Astrocyte (in vitro differentiated cells and primary cell): ENCODE data around the gene FAM174C. TPM values are rescaled to one million over a fixed set of nuclear protein-coding genes. Genes with fewer than 3 reads are reported as not detected.

Experiments used
- DNase-seq: peaks from one replicate; pipeline ENCODE4 v3.0.0-alpha.2; 2010; ENCODE audit warnings: low read depth
- FAIRE-seq: peaks from 2 replicates; lab custom pipeline; 2011; peaks lifted over from hg19 to GRCh38; lab: Jason Lieb, UNC
- H2AFZ ChIP-seq: 2 replicates; pipeline ENCODE4 v1.6.0; 2012; ENCODE audit warnings: low read depth, low read length, inconsistent platforms
- H3K27ac ChIP-seq: 2 replicates; pipeline ENCODE4 v1.5.1; 2011; ENCODE audit warnings: low read depth, low read length, inconsistent platforms
- H3K27me3 ChIP-seq: 2 replicates; pipeline ENCODE4 v1.6.0; 2011; ENCODE audit warnings: low read length, inconsistent platforms; ENCODE audit not compliant: insufficient read depth
- H3K36me3 ChIP-seq: 2 replicates; pipeline ENCODE4 v1.5.1; 2011; ENCODE audit warnings: low read length, inconsistent platforms; ENCODE audit not compliant: insufficient read depth
- H3K4me1 ChIP-seq: 2 replicates; pipeline ENCODE4 v1.5.1; 2011; ENCODE audit warnings: low read length, inconsistent platforms; ENCODE audit not compliant: insufficient read depth
- H3K4me2 ChIP-seq: 2 replicates; pipeline ENCODE4 v1.6.0; 2012; ENCODE audit warnings: low read length, inconsistent platforms
- H3K4me3 ChIP-seq: 2 replicates; pipeline ENCODE4 v1.5.1; 2011; ENCODE audit warnings: low read depth, mild to moderate bottlenecking, low read length, inconsistent platforms; ENCODE audit not compliant: insufficient read depth
- H3K79me2 ChIP-seq: 2 replicates; pipeline ENCODE4 v1.6.0; 2012; ENCODE audit warnings: mild to moderate bottlenecking, low read length, inconsistent platforms; ENCODE audit not compliant: insufficient read depth
- H3K9ac ChIP-seq: 2 replicates; pipeline ENCODE4 v1.6.0; 2012; ENCODE audit warnings: mild to moderate bottlenecking, low read length, inconsistent platforms
- H3K9me3 ChIP-seq: 2 replicates; pipeline ENCODE4 v1.5.1; 2012; ENCODE audit warnings: low read depth, mild to moderate bottlenecking, low read length, inconsistent platforms; ENCODE audit not compliant: insufficient read depth
- H4K20me1 ChIP-seq: 2 replicates; pipeline ENCODE4 v1.6.0; 2012; ENCODE audit warnings: low read length, inconsistent platforms; ENCODE audit not compliant: insufficient read depth
- H3K27ac Mint-ChIP-seq: one replicate; pipeline ENCODE4 v1.8.0; 2021; ENCODE audit warnings: mild to moderate bottlenecking, mixed read lengths; ENCODE audit not compliant: unreplicated experiment
- H3K27me3 Mint-ChIP-seq: one replicate; pipeline ENCODE4 v1.8.0; 2021; ENCODE audit warnings: low read depth, mixed read lengths; ENCODE audit not compliant: unreplicated experiment
- H3K36me3 Mint-ChIP-seq: one replicate; pipeline ENCODE4 v1.8.0; 2021; ENCODE audit warnings: low read depth, mixed read lengths; ENCODE audit not compliant: unreplicated experiment
- H3K4me1 Mint-ChIP-seq: one replicate; pipeline ENCODE4 v1.8.0; 2021; ENCODE audit warnings: low read depth, mixed read lengths; ENCODE audit not compliant: unreplicated experiment
- H3K4me3 Mint-ChIP-seq: one replicate; pipeline ENCODE4 v1.8.0; 2021; ENCODE audit warnings: mild to moderate bottlenecking, moderate library complexity, mixed read lengths; ENCODE audit not compliant: unreplicated experiment
- H3K9me3 Mint-ChIP-seq: one replicate; pipeline ENCODE4 v1.8.0; 2021; ENCODE audit warnings: mild to moderate bottlenecking, mixed read lengths; ENCODE audit not compliant: unreplicated experiment
- CTCF ChIP-seq: IDR thresholded peaks from 2 replicates; pipeline ENCODE4 v1.5.1; 2011; ENCODE audit warnings: low read depth, mild to moderate bottlenecking, inconsistent platforms, low read length, moderate library complexity; ENCODE audit not compliant: insufficient read depth
- EZH2 ChIP-seq: IDR thresholded peaks from 2 replicates; pipeline ENCODE4 v1.6.1; 2012; ENCODE audit warnings: mild to moderate bottlenecking, low read length, inconsistent platforms; ENCODE audit not compliant: insufficient read depth
- total RNA-seq: library from RNA; stranded (reverse); gene quantifications from 2 replicates; pipeline ENCODE4 v1.2.1, GENCODE V29; 2021

FAM174C gene
- total RNA-seq, 1 donor from 2014 or later = 50.5 TPM

- Histone ChIP-seq H3K36me3 (peaks cover 10% of the 10 kb centered on the region), H3K4me1 (peaks cover 64% of the 10 kb centered on the region), H3K4me2 (peak overlapping the region; percentile 96), H4K20me1 (peaks cover 41% of the 10 kb centered on the region), H3K27ac (peak overlapping the region; percentile 86), H2AFZ (no peak overlapping the region), H3K9me3 (no peaks in the 10 kb centered on the region), H3K79me2 (peaks cover 14% of the 10 kb centered on the region), H3K9ac (peak overlapping the region; percentile 84), H3K27me3 (no peaks in the 10 kb centered on the region), H3K4me3 (peak overlapping the region; percentile 59)
- peak overlapping the region; percentile 91 for H3K27ac Mint-ChIP-seq
- FAIRE-seq = no peak
- H3K9me3 Mint-ChIP-seq = no peaks in the 10 kb centered on the region
- H3K36me3 Mint-ChIP-seq = peaks cover 6% of the 10 kb centered on the region
- peak; percentile 82 for DNase-seq
- no peaks in the 10 kb centered on the region for H3K27me3 Mint-ChIP-seq
- H3K4me1 Mint-ChIP-seq = peaks cover 31% of the 10 kb centered on the region
- TF ChIP-seq CTCF = no peak
- TF ChIP-seq EZH2 = no peak
- H3K4me3 Mint-ChIP-seq = peak overlapping the region; percentile 90
These were observed 14.4 kb upstream of the FAM174C start for GRCh38 chr19:1260749-1261537.

- Histone ChIP-seq H4K20me1 (peaks cover 36% of the 10 kb centered on the region), H2AFZ (no peak overlapping the region), H3K27ac (peak overlapping the region; percentile 86), H3K27me3 (no peaks in the 10 kb centered on the region), H3K36me3 (peaks cover 8% of the 10 kb centered on the region), H3K79me2 (peaks cover 12% of the 10 kb centered on the region), H3K4me3 (peak overlapping the region; percentile 59), H3K4me2 (peak overlapping the region; percentile 96), H3K4me1 (peaks cover 68% of the 10 kb centered on the region), H3K9me3 (no peaks in the 10 kb centered on the region), H3K9ac (peak overlapping the region; percentile 84)
- TF ChIP-seq CTCF (peak; percentile 5), EZH2 (no peak)
- Mint-ChIP-seq H3K9me3 (no peaks in the 10 kb centered on the region), H3K27me3 (no peaks in the 10 kb centered on the region), H3K4me3 (peak overlapping the region; percentile 90), H3K36me3 (peaks cover 6% of the 10 kb centered on the region), H3K4me1 (peaks cover 31% of the 10 kb centered on the region), H3K27ac (peak overlapping the region; percentile 91)
- FAIRE-seq (no peak), DNase-seq (no peak)
These were observed 13.9 kb upstream of the FAM174C start for GRCh38 chr19:1261538-1261797.
